Adrenal gland (tissue), 12 donors: ENCODE measurements around the gene IFT27. TPM values are rescaled to one million over a fixed set of nuclear protein-coding genes. Genes with fewer than 3 reads are reported as not detected.
A peak's percentile ranks its signal among the peaks of the same experiment; 100 is the strongest.

Experiments
- DNase-seq, 7 donors: peaks; one replicate each; pipeline ENCODE4 v3.0.0-alpha.2; 2019 to 2020
- H3K27ac ChIP-seq, 5 donors: fragments of 200-600 bp; sonication (generic) in 4 of 5; 1 replicate in 3 of 5; 2 replicates in 2 of 5; pipeline versions ENCODE4 v1.5.1 to v1.8.0; 2016 to 2020; ENCODE audit warnings: mild to moderate bottlenecking in 1 of 5
- H3K27me3 ChIP-seq: fragments of 200-600 bp; 2 replicates; pipeline ENCODE4 v1.8.0; 2021
- H3K36me3 ChIP-seq, 2 donors: fragments of 200-600 bp; replicated peaks in 1 of 2; 1 replicate in 1 of 2; 2 replicates in 1 of 2; pipeline versions ENCODE4 v1.5.1 to v1.8.0; 2018 to 2022
- H3K4me1 ChIP-seq, 2 donors: fragments of 200-600 bp; replicated peaks in 1 of 2; 1 replicate in 1 of 2; 2 replicates in 1 of 2; pipeline versions ENCODE4 v1.5.1 to v1.8.0; 2018 to 2021
- H3K4me3 ChIP-seq, 4 donors: fragments of 200-600 bp; sonication (generic) in 3 of 4; one replicate each; pipeline ENCODE4 v1.5.1; 2016 to 2018
- H3K9me3 ChIP-seq, 3 donors: fragments of 200-600 bp; sonication (generic) in 1 of 3; replicated peaks in 1 of 3; 1 replicate in 2 of 3; 2 replicates in 1 of 3; pipeline versions ENCODE4 v1.5.1 to v1.8.0; 2016 to 2021
- CTCF ChIP-seq, 6 experiments: fragments of 450-650 bp in 4 of 6; fragments of 200-600 bp in 2 of 6; sonication (generic) in 1 of 6; IDR thresholded peaks; 1 replicate in 5 of 6; 2 replicates in 1 of 6; pipeline versions ENCODE4 v1.5.1 to v1.8.0; 2016 to 2021; ENCODE audit warnings: antibody characterized with exemption in 6 of 6, mild to moderate bottlenecking in 2 of 6, moderate library complexity in 1 of 6
- POLR2A ChIP-seq, 2 donors: fragments of 450-650 bp; IDR thresholded peaks; one replicate each; pipeline ENCODE4 v1.6.1; 2017; ENCODE audit warnings: antibody characterized with exemption in 2 of 2, mild to moderate bottlenecking in 2 of 2, moderate library complexity in 1 of 2
- WGBS, 4 donors: extraction: QIAGEN DNeasy Blood & Tissue Kit in 2 of 4; methylation state at CpG; one replicate each; pipeline versions ENCODE4 v1.1.5 to v1.1.7; 2013 to 2017; 5-methylcytosine and 5-hydroxymethylcytosine counted together
- intact Hi-C, 2 donors: fragments of 100-400 bp; cut with DNase I; formaldehyde crosslinking; loops; one replicate each; pipeline versions ENCODE4 v1.14.1 to v1.15.0; 2022 to 2023
- polyA plus RNA-seq, 3 donors: library from polyadenylated mRNA; stranded (reverse); fragments of 200-250 nt in 2 of 3; fragments of 350-450 nt in 1 of 3; fragmentation: Illumina TruSeq in 1 of 3; extraction: RNeasy Lipid Tissue Mini Kit (QIAGEN cat#74804) in 1 of 3; gene quantifications; one replicate each; pipeline ENCODE4 v1.2.3, GENCODE V29; 2013 to 2014
- total RNA-seq, 9 donors: library from RNA; depleted of rRNA in 4 of 9; stranded (reverse); fragments of >200 nt in 4 of 9; fragments of 120-200 nt in 1 of 9; fragmentation: NEBNext Ultra II Directional in 1 of 9; extraction: Animal tissue kit (Norgen Biotek cat#: 25700) in 1 of 9; gene quantifications; one replicate each; pipeline versions ENCODE4 v1.1.0 to v1.2.4, GENCODE V29; 2013 to 2023
- donor health status: healthy with polysubstance abuse.
- donor health status: Bipolar disorder and iron deficiency.
- donor health status: DM: yes; HTN: yes; CAD: no.
- donor health status: DM: no; HTN: no; CAD: no.
- donor health status: DM: no; HTN: no; CAD: no.
- donor health status: DM: yes; HTN: yes; CAD: no.

Gene IFT27
- total and polyA plus RNA-seq, 12 donors: 9.4 to 78.4 (median 37.7) TPM

GRCh38 chr22:36737776-36738175 lies 38.1 kb downstream of the IFT27 start:
- H3K27ac ChIP-seq: no peak overlapping the region
- H3K9me3 ChIP-seq: no peaks in the 10 kb centered on the region
- WGBS, 4 donors: 44 to 68% (median 50%) methylated on average over 6 of the region's 6 CpGs
- H3K4me1 ChIP-seq: peaks cover 0 to 3% of the 10 kb centered on the region in 2 donors
- intact Hi-C loops: no loop called here
- peak in 5 of 7 donors; percentile 13 to 57 (median 27) for DNase-seq
- H3K36me3 ChIP-seq: no peaks in the 10 kb centered on the region
- H3K27me3 ChIP-seq: no peaks in the 10 kb centered on the region
- H3K4me3 ChIP-seq: no peak overlapping the region
- TF ChIP-seq POLR2A (IDR thresholded peaks at IDR 0.05): no peak
- no peak for TF ChIP-seq CTCF (IDR thresholded peaks at IDR 0.05)

GRCh38 chr22:36736701-36737320 lies 39.1 kb downstream of the IFT27 start:
- Histone ChIP-seq H3K4me1 (peaks cover 0 to 3% of the 10 kb centered on the region in 2 donors), H3K4me3 (no peak overlapping the region), H3K27ac (no peak overlapping the region), H3K36me3 (no peaks in the 10 kb centered on the region), H3K27me3 (no peaks in the 10 kb centered on the region), H3K9me3 (no peaks in the 10 kb centered on the region)
- 46 to 80% (median 58%) methylated on average over 6 to 10 of the region's 10 CpGs for WGBS, 4 donors
- peak in 3 of 7 donors; percentile 7 to 17 (median 11) for DNase-seq
- TF ChIP-seq POLR2A (IDR thresholded peaks at IDR 0.05) (no peak), CTCF (IDR thresholded peaks at IDR 0.05) (no peak)
- intact Hi-C loops: no loop called here

- Histone ChIP-seq H3K27ac (no peak overlapping the region), H3K36me3 (no peaks in the 10 kb centered on the region), H3K27me3 (no peaks in the 10 kb centered on the region), H3K9me3 (no peaks in the 10 kb centered on the region), H3K4me1 (peaks cover 0 to 3% of the 10 kb centered on the region in 2 donors), H3K4me3 (no peak overlapping the region)
- intact Hi-C loops: no loop called here
- TF ChIP-seq POLR2A (IDR thresholded peaks at IDR 0.05): no peak
- TF ChIP-seq CTCF (IDR thresholded peaks at IDR 0.05): no peak
- WGBS, 4 donors: 45 to 68% (median 53%) methylated on average over 7 to 10 of the region's 10 CpGs
- DNase-seq: peak; percentile 42 to 71 (median 55)
Measured at GRCh38 chr22:36734171-36735058, 41.5 kb downstream of the IFT27 start.

GRCh38 chr22:36733271-36733670 lies 42.6 kb downstream of the IFT27 start:
- Histone ChIP-seq H3K4me3 (no peak overlapping the region), H3K9me3 (no peaks in the 10 kb centered on the region), H3K27ac (no peak overlapping the region), H3K36me3 (no peaks in the 10 kb centered on the region), H3K4me1 (peaks cover 0 to 3% of the 10 kb centered on the region in 2 donors), H3K27me3 (no peaks in the 10 kb centered on the region)
- WGBS, 4 donors: 70 to 86% (median 80%) methylated on average over 3 of the region's 3 CpGs
- DNase-seq: peak in 1 of 7 donors; percentile 12
- no peak for TF ChIP-seq CTCF (IDR thresholded peaks at IDR 0.05)
- TF ChIP-seq POLR2A (IDR thresholded peaks at IDR 0.05): no peak
- intact Hi-C loops: no loop called here
